Activated naive CD8-positive, alpha-beta T cell treated with anti-CD3 and anti-CD28 coated beads, Interleukin-2, amount 50 U/mL, for 24 hours (primary cell): ENCODE results near the gene CD274.
A peak's percentile ranks its signal among the peaks of the same experiment; 100 is the strongest.
"Not testable (repeated sequence)": the region's sequence is repeated elsewhere in the genome, so short reads cannot be mapped to it uniquely, and the experiment has no call there.

ENCODE experiments used
- ATAC-seq: fragments of 150-1000 bp; cut with Tn5 transposase; one replicate; pipeline ENCODE4 v1.10.0; 2021
- DNase-seq: peaks from one replicate; pipeline ENCODE4 v3.0.0; 2021
- H3K27ac Mint-ChIP-seq: one replicate; pipeline ENCODE4 v1.8.0; 2021; ENCODE audit warnings: mild to moderate bottlenecking, mixed read lengths
- H3K27me3 Mint-ChIP-seq: one replicate; pipeline ENCODE4 v1.8.0; 2021; ENCODE audit warnings: mixed read lengths
- H3K36me3 Mint-ChIP-seq: one replicate; pipeline ENCODE4 v1.8.0; 2021; ENCODE audit warnings: low read depth, mixed read lengths
- H3K4me1 Mint-ChIP-seq: one replicate; pipeline ENCODE4 v1.8.0; 2021; ENCODE audit warnings: mixed read lengths
- H3K4me3 Mint-ChIP-seq: one replicate; pipeline ENCODE4 v1.8.0; 2021; ENCODE audit warnings: mild to moderate bottlenecking, moderate library complexity, mixed read lengths
- H3K9me3 Mint-ChIP-seq: one replicate; pipeline ENCODE4 v1.8.0; 2021; ENCODE audit warnings: mixed read lengths

Gene CD274

DNA sequence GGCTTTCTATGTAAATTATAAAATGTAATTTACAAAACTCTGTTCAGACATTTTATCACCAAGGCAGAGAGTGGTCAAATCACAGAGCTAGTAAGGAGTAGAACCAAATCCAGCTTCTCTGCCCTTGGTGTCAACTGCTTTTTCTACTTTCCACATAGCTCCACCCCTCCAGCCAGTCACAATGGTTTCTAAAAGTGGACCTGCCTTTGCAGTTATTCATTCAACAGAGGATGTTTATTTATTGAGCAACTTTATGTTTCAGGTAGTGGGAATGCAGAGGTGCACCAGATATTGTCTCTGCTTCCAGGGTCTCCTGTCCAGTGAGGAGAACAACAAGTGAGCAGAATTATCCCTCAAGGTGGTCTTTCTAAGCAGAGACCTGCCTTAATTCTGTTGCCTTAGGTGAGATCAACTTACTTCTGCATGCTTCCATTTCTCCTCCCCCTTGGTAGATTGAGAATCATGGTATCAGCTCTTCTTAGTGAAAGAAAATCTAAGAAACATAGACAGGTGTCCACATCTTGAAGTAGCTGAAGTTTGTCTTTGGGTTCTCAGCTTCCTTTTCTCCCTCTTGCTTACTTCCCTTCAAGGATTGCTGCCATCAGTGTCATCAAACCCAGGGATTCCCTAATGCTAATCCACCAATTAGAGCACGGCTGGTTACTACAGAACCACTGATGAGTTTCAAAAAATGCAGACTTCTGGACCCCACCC is 42.8 kb downstream of the CD274 start:
- H3K4me1 Mint-ChIP-seq: peaks cover 18% of the 10 kb centered on the region
- H3K27me3 Mint-ChIP-seq: no peaks in the 10 kb centered on the region
- H3K36me3 Mint-ChIP-seq: no peaks in the 10 kb centered on the region
- H3K4me3 Mint-ChIP-seq: no peak overlapping the region
- peak overlapping the region; percentile 22 for H3K27ac Mint-ChIP-seq
- H3K9me3 Mint-ChIP-seq: no peaks in the 10 kb centered on the region
- no peak for ATAC-seq
- DNase-seq: no peak

DNA sequence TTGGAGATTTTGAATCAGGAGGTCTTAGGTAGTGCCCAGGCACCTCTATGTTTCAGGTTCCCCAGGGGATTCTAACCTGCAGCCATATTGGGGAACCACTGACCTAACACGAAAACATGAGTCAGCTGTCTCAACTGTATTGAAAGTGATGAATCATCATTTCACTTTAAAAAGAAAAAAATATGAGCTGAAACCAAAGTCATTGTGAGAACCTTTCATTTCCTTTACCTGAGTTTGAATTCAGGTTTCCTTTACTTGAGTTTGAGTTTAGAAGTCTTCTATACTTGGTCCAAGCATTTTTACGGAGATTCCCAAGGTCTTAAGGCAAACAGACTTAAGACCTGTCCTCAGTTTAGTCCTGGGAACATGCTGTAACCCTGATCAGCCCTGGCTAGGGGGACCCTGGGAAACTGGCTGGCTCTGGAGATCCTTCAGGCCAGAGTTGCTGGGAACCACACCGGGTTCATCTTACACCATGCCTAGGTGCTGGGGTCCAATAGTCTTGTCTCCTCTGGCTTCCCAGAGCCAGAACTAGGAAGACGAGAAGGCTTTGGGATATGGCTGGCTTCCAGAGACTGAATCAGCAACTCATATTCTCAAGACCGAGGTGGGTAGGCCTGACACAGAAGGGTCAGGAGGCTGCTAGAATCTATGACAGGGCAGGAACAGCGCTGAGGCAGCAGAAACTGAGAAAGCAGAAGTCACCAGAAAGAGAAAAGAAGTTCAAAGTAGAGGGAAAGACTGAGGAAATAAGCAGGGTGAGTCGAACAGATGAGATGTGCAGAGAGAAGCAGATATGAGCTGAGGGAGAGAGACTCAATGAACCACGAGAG is 43.6 kb downstream of the CD274 start:
- Mint-ChIP-seq H3K4me3 (no peak overlapping the region), H3K36me3 (no peaks in the 10 kb centered on the region), H3K4me1 (peaks cover 18% of the 10 kb centered on the region), H3K9me3 (no peaks in the 10 kb centered on the region), H3K27ac (peak overlapping the region; percentile 22), H3K27me3 (no peaks in the 10 kb centered on the region)
- DNase-seq (no peak), ATAC-seq (peak; percentile 67)

DNA sequence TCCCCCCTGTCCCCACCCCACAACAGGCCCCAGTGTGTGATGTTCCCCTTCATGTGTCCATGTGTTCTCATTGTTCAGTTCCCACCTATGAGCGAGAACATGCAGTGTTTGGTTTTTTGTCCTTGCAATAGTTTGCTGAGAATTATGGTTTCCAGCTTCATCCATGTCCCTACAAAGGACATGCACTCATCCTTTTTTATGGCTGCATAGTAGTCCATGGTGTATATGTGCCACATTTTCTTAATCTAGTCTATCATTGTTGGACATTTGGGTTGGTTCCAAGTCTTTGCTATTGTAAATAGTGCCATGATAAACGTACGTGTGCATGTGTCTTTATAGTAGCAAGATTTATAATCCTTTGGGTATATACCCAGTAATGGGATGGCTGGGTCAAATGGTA is 44.4 kb downstream of the CD274 start:
- not testable (repeated sequence) for H3K27me3 Mint-ChIP-seq, ATAC-seq, H3K36me3 Mint-ChIP-seq, H3K4me3 Mint-ChIP-seq, DNase-seq, H3K27ac Mint-ChIP-seq, H3K9me3 Mint-ChIP-seq
- H3K4me1 Mint-ChIP-seq: peaks cover 18% of the 10 kb centered on the region

GRCh38 chr9:5499157-5499556 is 48.8 kb downstream of the CD274 start:
- ATAC-seq (no peak), DNase-seq (no peak)
- peak overlapping the region; percentile 6 for H3K27ac Mint-ChIP-seq
- H3K4me3 Mint-ChIP-seq: no peak overlapping the region
- H3K9me3 Mint-ChIP-seq: peaks cover 12% of the 10 kb centered on the region
- peaks cover 9% of the 10 kb centered on the region for H3K4me1 Mint-ChIP-seq
- peaks cover 2% of the 10 kb centered on the region for H3K27me3 Mint-ChIP-seq
- peaks cover 3% of the 10 kb centered on the region for H3K36me3 Mint-ChIP-seq

GRCh38 chr9:5499889-5500398 is 49.6 kb downstream of the CD274 start:
- H3K27me3 Mint-ChIP-seq: peaks cover 2% of the 10 kb centered on the region
- peaks cover 20% of the 10 kb centered on the region for H3K9me3 Mint-ChIP-seq
- peaks cover 11% of the 10 kb centered on the region for H3K4me1 Mint-ChIP-seq
- peaks cover 8% of the 10 kb centered on the region for H3K36me3 Mint-ChIP-seq
- no peak overlapping the region for H3K4me3 Mint-ChIP-seq
- no peak overlapping the region for H3K27ac Mint-ChIP-seq
- DNase-seq (no peak), ATAC-seq (no peak)

GRCh38 chr9:5500441-5501235 is 50.3 kb downstream of the CD274 start:
- Mint-ChIP-seq H3K4me1 (peaks cover 12% of the 10 kb centered on the region), H3K9me3 (peaks cover 23% of the 10 kb centered on the region), H3K27me3 (peaks cover 2% of the 10 kb centered on the region), H3K36me3 (peaks cover 8% of the 10 kb centered on the region), H3K4me3 (no peak overlapping the region), H3K27ac (no peak overlapping the region)
- ATAC-seq: no peak
- no peak for DNase-seq

GRCh38 chr9:5502553-5502952 is 52.2 kb downstream of the CD274 start:
- H3K4me1 Mint-ChIP-seq: peaks cover 12% of the 10 kb centered on the region
- H3K9me3 Mint-ChIP-seq: peaks cover 23% of the 10 kb centered on the region
- no peak for ATAC-seq
- H3K27me3 Mint-ChIP-seq: peaks cover 2% of the 10 kb centered on the region
- H3K27ac Mint-ChIP-seq: no peak overlapping the region
- H3K36me3 Mint-ChIP-seq: peaks cover 8% of the 10 kb centered on the region
- no peak overlapping the region for H3K4me3 Mint-ChIP-seq
- DNase-seq: no peak

GRCh38 chr9:5509573-5509972 is 59.2 kb downstream of the CD274 start:
- Mint-ChIP-seq H3K4me3 (no peak overlapping the region), H3K27ac (no peak overlapping the region), H3K4me1 (peaks cover 56% of the 10 kb centered on the region), H3K36me3 (peaks cover 3% of the 10 kb centered on the region), H3K9me3 (peaks cover 7% of the 10 kb centered on the region), H3K27me3 (peaks cover 2% of the 10 kb centered on the region)
- DNase-seq (no peak), ATAC-seq (no peak)

GRCh38 chr9:5510360-5510931 is 60.1 kb downstream of the CD274 start, which contains the start of gene PDCD1LG2:
Gene PDCD1LG2, plus strand, starts transcription at chr9:5510531. Its CDS starts 12,016 bp downstream, at chr9:5522547.
- H3K4me1 Mint-ChIP-seq: peaks cover 50% of the 10 kb centered on the region
- peak within 1 kb of the TSS; percentile 84 for H3K27ac Mint-ChIP-seq
- ATAC-seq: peak; percentile 86
- peak; percentile 50 for DNase-seq
- H3K9me3 Mint-ChIP-seq: no peaks in the 10 kb centered on the region
- H3K27me3 Mint-ChIP-seq: peaks cover 2% of the 10 kb centered on the region
- H3K36me3 Mint-ChIP-seq: no peaks in the 10 kb centered on the region
- H3K4me3 Mint-ChIP-seq: peak within 1 kb of the TSS; percentile 73

DNA sequence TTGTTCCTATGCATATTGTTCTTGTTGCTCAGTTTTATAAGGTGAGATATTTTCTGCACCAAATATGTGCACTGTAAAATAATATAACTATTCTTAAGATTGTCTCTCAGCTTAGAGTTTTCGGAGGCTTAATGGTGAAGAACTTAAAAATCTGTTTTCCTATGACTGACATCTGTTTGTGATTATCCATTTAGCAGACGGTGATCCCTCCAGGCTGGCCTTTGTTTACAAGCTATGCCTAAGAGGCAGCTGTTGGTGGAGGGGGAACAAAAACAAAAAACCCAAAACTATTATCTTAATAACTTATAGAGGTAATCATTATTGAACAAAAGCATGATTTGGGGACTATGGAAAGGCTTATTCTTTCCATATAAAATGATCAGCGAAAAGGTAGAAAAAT is 60.6 kb downstream of the CD274 start:
- Mint-ChIP-seq H3K27ac (peak overlapping the region; percentile 84), H3K27me3 (peaks cover 2% of the 10 kb centered on the region), H3K36me3 (no peaks in the 10 kb centered on the region), H3K9me3 (no peaks in the 10 kb centered on the region), H3K4me3 (peak overlapping the region; percentile 73), H3K4me1 (peaks cover 50% of the 10 kb centered on the region)
- ATAC-seq: no peak
- DNase-seq: no peak

DNA sequence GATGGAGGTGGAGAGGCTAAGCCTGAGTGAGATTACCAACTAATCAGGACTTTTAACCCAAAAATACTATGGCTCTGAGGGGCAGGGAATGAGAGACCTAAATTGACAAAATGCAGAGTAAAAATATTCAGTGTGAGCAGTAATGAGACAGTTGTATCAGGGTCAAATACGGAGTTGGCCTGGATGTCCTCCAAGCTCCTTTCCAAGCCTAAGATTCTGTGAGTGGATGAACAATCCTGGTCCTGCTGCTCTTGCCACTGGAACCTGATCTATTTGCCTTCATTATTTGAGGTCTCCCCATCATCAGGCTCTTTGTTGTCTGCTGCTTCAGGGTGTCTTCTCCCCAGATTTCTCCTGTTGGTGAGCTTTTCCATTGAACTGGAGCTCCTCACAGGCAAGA is 61.1 kb downstream of the CD274 start:
- ATAC-seq (no peak), DNase-seq (no peak)
- H3K36me3 Mint-ChIP-seq: no peaks in the 10 kb centered on the region
- H3K4me1 Mint-ChIP-seq: peaks cover 50% of the 10 kb centered on the region
- peak overlapping the region; percentile 3 for H3K4me3 Mint-ChIP-seq
- H3K9me3 Mint-ChIP-seq: no peaks in the 10 kb centered on the region
- H3K27me3 Mint-ChIP-seq: peaks cover 2% of the 10 kb centered on the region
- no peak overlapping the region for H3K27ac Mint-ChIP-seq

DNA sequence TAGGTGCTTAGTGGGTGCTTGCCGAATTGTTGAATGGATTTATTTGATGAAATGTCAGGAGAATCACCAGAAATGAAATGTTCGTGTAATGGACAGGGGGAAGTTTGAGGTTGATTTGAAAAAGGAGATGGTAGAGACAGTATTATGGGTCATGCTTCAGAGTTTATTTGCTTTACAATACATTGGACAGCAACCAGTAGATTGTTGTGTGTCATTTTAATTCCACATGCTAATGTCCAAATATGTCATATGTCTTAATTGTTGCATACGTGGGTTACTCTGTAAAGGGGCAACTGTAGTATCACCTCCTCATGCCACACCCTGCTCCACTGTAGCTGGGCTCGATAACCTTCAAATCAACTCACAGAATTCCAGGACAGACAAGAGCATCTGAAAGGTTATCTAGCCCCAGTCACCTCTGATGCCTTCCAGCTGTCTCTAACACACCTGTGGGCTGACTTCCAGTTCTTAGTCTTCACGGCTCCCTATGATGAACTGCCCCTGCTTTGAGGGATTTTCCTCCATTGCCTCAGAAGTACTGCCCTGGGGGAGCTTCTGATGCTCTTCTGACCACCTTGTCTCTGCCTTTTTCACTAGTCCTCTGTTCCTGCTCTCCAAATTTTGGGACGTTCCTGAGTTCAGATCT is 61.7 kb downstream of the CD274 start:
- peaks cover 53% of the 10 kb centered on the region for H3K4me1 Mint-ChIP-seq
- ATAC-seq: no peak
- DNase-seq: no peak
- H3K36me3 Mint-ChIP-seq: no peaks in the 10 kb centered on the region
- no peak overlapping the region for H3K27ac Mint-ChIP-seq
- H3K9me3 Mint-ChIP-seq: no peaks in the 10 kb centered on the region
- H3K4me3 Mint-ChIP-seq: peak overlapping the region; percentile 3
- peaks cover 2% of the 10 kb centered on the region for H3K27me3 Mint-ChIP-seq

- Mint-ChIP-seq H3K27ac (peak overlapping the region; percentile 6), H3K27me3 (peaks cover 2% of the 10 kb centered on the region), H3K4me1 (peaks cover 61% of the 10 kb centered on the region), H3K9me3 (no peaks in the 10 kb centered on the region), H3K36me3 (no peaks in the 10 kb centered on the region), H3K4me3 (no peak overlapping the region)
- DNase-seq (no peak), ATAC-seq (no peak)
These were observed 62.5 kb downstream of the CD274 start for GRCh38 chr9:5512658-5513452.
